GM23338 (cell line): ENCODE results near the gene RABGAP1L.

Experiments
- CREB1 ChIP-seq: fragments of 250-450 bp; sonication (Bioruptor Pico); IDR thresholded peaks from 2 replicates; pipeline ENCODE4 v1.5.0; 2020; ENCODE audit warnings: low read depth, mild to moderate bottlenecking, moderate library complexity
- EZH2 ChIP-seq: fragments of 200-600 bp; sonication (generic); IDR thresholded peaks from one replicate; pipeline ENCODE4 v1.8.0; 2017; ENCODE audit warnings: antibody characterized with exemption, mild to moderate bottlenecking, low read depth; ENCODE audit not compliant: unreplicated experiment
- EZH2phosphoT487 ChIP-seq: fragments of 200-600 bp; sonication (generic); IDR thresholded peaks from one replicate; pipeline ENCODE4 v1.8.1; 2018; ENCODE audit warnings: antibody characterized with exemption; ENCODE audit not compliant: unreplicated experiment
- POLR2AphosphoS5 ChIP-seq: IDR thresholded peaks from 2 replicates; pipeline ENCODE4 v1.6.1; 2016; ENCODE audit warnings: antibody characterized with exemption, low read depth
- TF ChIP-seq, protein P1 (sequence below), 2 experiments: fragments of 200-600 bp in 1 of 2; sonication (generic) in 1 of 2; conservative IDR thresholded peaks; 2 replicates each; pipeline versions ENCODE4 v1.5.1 to v1.6.1; 2016 to 2017; ENCODE audit warnings: antibody characterized with exemption in 2 of 2, low read depth in 2 of 2, mild to moderate bottlenecking in 2 of 2, moderate library complexity in 1 of 2
- TF ChIP-seq, protein P2 (sequence below): IDR thresholded peaks from one replicate; pipeline ENCODE4 v1.6.1; 2018; ENCODE audit warnings: antibody characterized with exemption; ENCODE audit not compliant: unreplicated experiment
- TF ChIP-seq, protein P3 (sequence below): IDR thresholded peaks from 2 replicates; pipeline ENCODE4 v1.6.1; 2016; ENCODE audit warnings: antibody characterized with exemption

- TF ChIP-seq, protein P1, sequence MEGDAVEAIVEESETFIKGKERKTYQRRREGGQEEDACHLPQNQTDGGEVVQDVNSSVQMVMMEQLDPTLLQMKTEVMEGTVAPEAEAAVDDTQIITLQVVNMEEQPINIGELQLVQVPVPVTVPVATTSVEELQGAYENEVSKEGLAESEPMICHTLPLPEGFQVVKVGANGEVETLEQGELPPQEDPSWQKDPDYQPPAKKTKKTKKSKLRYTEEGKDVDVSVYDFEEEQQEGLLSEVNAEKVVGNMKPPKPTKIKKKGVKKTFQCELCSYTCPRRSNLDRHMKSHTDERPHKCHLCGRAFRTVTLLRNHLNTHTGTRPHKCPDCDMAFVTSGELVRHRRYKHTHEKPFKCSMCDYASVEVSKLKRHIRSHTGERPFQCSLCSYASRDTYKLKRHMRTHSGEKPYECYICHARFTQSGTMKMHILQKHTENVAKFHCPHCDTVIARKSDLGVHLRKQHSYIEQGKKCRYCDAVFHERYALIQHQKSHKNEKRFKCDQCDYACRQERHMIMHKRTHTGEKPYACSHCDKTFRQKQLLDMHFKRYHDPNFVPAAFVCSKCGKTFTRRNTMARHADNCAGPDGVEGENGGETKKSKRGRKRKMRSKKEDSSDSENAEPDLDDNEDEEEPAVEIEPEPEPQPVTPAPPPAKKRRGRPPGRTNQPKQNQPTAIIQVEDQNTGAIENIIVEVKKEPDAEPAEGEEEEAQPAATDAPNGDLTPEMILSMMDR (conservative IDR thresholded peaks at IDR 0.05; ENCODE audit: low read depth in 2 of 2): no peak
- TF ChIP-seq CREB1 (CRISPR knock-in tag): no peak
- no peak for TF ChIP-seq EZH2
- TF ChIP-seq, protein P2, sequence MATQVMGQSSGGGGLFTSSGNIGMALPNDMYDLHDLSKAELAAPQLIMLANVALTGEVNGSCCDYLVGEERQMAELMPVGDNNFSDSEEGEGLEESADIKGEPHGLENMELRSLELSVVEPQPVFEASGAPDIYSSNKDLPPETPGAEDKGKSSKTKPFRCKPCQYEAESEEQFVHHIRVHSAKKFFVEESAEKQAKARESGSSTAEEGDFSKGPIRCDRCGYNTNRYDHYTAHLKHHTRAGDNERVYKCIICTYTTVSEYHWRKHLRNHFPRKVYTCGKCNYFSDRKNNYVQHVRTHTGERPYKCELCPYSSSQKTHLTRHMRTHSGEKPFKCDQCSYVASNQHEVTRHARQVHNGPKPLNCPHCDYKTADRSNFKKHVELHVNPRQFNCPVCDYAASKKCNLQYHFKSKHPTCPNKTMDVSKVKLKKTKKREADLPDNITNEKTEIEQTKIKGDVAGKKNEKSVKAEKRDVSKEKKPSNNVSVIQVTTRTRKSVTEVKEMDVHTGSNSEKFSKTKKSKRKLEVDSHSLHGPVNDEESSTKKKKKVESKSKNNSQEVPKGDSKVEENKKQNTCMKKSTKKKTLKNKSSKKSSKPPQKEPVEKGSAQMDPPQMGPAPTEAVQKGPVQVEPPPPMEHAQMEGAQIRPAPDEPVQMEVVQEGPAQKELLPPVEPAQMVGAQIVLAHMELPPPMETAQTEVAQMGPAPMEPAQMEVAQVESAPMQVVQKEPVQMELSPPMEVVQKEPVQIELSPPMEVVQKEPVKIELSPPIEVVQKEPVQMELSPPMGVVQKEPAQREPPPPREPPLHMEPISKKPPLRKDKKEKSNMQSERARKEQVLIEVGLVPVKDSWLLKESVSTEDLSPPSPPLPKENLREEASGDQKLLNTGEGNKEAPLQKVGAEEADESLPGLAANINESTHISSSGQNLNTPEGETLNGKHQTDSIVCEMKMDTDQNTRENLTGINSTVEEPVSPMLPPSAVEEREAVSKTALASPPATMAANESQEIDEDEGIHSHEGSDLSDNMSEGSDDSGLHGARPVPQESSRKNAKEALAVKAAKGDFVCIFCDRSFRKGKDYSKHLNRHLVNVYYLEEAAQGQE: no peak
- no peak for TF ChIP-seq POLR2AphosphoS5
- TF ChIP-seq, protein P3, sequence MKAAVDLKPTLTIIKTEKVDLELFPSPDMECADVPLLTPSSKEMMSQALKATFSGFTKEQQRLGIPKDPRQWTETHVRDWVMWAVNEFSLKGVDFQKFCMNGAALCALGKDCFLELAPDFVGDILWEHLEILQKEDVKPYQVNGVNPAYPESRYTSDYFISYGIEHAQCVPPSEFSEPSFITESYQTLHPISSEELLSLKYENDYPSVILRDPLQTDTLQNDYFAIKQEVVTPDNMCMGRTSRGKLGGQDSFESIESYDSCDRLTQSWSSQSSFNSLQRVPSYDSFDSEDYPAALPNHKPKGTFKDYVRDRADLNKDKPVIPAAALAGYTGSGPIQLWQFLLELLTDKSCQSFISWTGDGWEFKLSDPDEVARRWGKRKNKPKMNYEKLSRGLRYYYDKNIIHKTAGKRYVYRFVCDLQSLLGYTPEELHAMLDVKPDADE: no peak
- no peak for TF ChIP-seq EZH2phosphoT487
Observed at GRCh38 chr1:174417921-174418320, 258.6 kb downstream of the RABGAP1L start.
